Hepatocyte (in vitro differentiated cells): ENCODE measurements around the gene TET2. TPM values are rescaled to one million over a fixed set of nuclear protein-coding genes. Genes with fewer than 3 reads are reported as not detected.

Experiments
- DNase-seq: peaks from one replicate; pipeline ENCODE4 v3.0.0-alpha.2; 2016; ENCODE audit warnings: low spot score
- H2AFZ ChIP-seq: fragments of 200-600 bp; sonication (generic); 2 replicates; pipeline ENCODE4 v1.6.0; 2016; ENCODE audit warnings: antibody characterized with exemption, mild to moderate bottlenecking
- H3K27ac ChIP-seq: fragments of 200-600 bp; sonication (generic); 2 replicates; pipeline ENCODE4 v1.5.1; 2016; ENCODE audit warnings: mild to moderate bottlenecking
- H3K27me3 ChIP-seq: fragments of 200-600 bp; sonication (generic); 2 replicates; pipeline ENCODE4 v1.6.1; 2016
- H3K36me3 ChIP-seq: fragments of 200-600 bp; sonication (generic); replicated peaks from 2 replicates; pipeline ENCODE4 v1.5.1; 2016; ENCODE audit warnings: low read depth; ENCODE audit not compliant: insufficient read depth
- H3K4me1 ChIP-seq: fragments of 200-600 bp; sonication (generic); 2 replicates; pipeline ENCODE4 v1.5.1; 2016; ENCODE audit warnings: mild to moderate bottlenecking, moderate library complexity; ENCODE audit not compliant: insufficient read depth
- H3K4me2 ChIP-seq: fragments of 200-600 bp; sonication (generic); 2 replicates; pipeline ENCODE4 v1.6.0; 2016
- H3K4me3 ChIP-seq: fragments of 200-600 bp; sonication (generic); 2 replicates; pipeline ENCODE4 v1.5.1; 2016; ENCODE audit warnings: mild to moderate bottlenecking
- H3K79me2 ChIP-seq: fragments of 200-600 bp; sonication (generic); 2 replicates; pipeline ENCODE4 v1.6.0; 2017; ENCODE audit warnings: mild to moderate bottlenecking
- H3K9me2 ChIP-seq: fragments of 200-600 bp; sonication (generic); replicated peaks from 2 replicates; pipeline ENCODE4 v1.6.0; 2017; ENCODE audit warnings: mild to moderate bottlenecking; ENCODE audit not compliant: insufficient read depth
- H3K9me3 ChIP-seq: fragments of 200-600 bp; sonication (generic); 2 replicates; pipeline ENCODE4 v1.5.1; 2016; ENCODE audit warnings: low read depth, mild to moderate bottlenecking
- H4K20me1 ChIP-seq: fragments of 200-600 bp; sonication (generic); 2 replicates; pipeline ENCODE4 v1.6.0; 2016; ENCODE audit warnings: mild to moderate bottlenecking; ENCODE audit not compliant: insufficient read depth, poor library complexity, severe bottlenecking
- CTCF ChIP-seq: fragments of 200-600 bp; sonication (generic); IDR thresholded peaks from 2 replicates; pipeline ENCODE4 v1.5.1; 2016; ENCODE audit warnings: antibody characterized with exemption, mild to moderate bottlenecking; ENCODE audit not compliant: poor library complexity
- EZH2 ChIP-seq: fragments of 200-600 bp; sonication (generic); IDR thresholded peaks from 2 replicates; pipeline ENCODE4 v1.6.1; 2016; ENCODE audit warnings: antibody characterized with exemption, mild to moderate bottlenecking, borderline replicate concordance
- EZH2phosphoT487 ChIP-seq: fragments of 200-600 bp; sonication (generic); IDR thresholded peaks from one replicate; pipeline ENCODE4 v1.6.1; 2018; ENCODE audit warnings: antibody characterized with exemption, mild to moderate bottlenecking, low read depth, moderate library complexity; ENCODE audit not compliant: unreplicated experiment, severe bottlenecking
- WGBS: methylation state at CpG from one replicate; pipeline ENCODE4 v1.1.6; 2016; ENCODE audit warnings: low lambda C conversion rate; ENCODE audit errors: missing lambda C conversion rate; 5-methylcytosine and 5-hydroxymethylcytosine counted together
- polyA plus RNA-seq: library from polyadenylated mRNA; unstranded; fragments of >200 nt; fragmentation: Nextera tagmentation; extraction: Ambion mirVana; gene quantifications from 2 replicates; pipeline ENCODE4 v1.2.1, GENCODE V29; 2016
- total RNA-seq: library from RNA; depleted of rRNA; stranded (reverse); fragments of >200 nt; gene quantifications from 2 replicates; pipeline ENCODE4 v1.2.3, GENCODE V29; 2014

Gene TET2
- total and polyA plus RNA-seq, 2 experiments from 2014 or later, result 5.5 to 15.5 TPM

- no peak overlapping the region for H2AFZ ChIP-seq
- no peaks in the 10 kb centered on the region for H3K9me2 ChIP-seq
- no peak overlapping the region for H3K27ac ChIP-seq
- H3K36me3 ChIP-seq, result peaks cover 8% of the 10 kb centered on the region
- H3K4me3 ChIP-seq, result no peak overlapping the region
- H3K4me2 ChIP-seq, result no peak overlapping the region
- no peaks in the 10 kb centered on the region for H3K9me3 ChIP-seq
- H3K27me3 ChIP-seq, result no peaks in the 10 kb centered on the region
- no peaks in the 10 kb centered on the region for H3K79me2 ChIP-seq
- H4K20me1 ChIP-seq, result no peaks in the 10 kb centered on the region
- 98% methylated on average over 9 of the region's 9 CpGs for WGBS
- DNase-seq, result no peak
- TF ChIP-seq CTCF (no peak), EZH2phosphoT487 (no peak), EZH2 (no peak)
- H3K4me1 ChIP-seq, result no peaks in the 10 kb centered on the region
Measured at GRCh38 chr4:105276361-105277104, 129.9 kb downstream of the TET2 start.

GRCh38 chr4:105277702-105278101 is 131.0 kb downstream of the TET2 start:
- Histone ChIP-seq H2AFZ (no peak overlapping the region), H3K36me3 (peaks cover 8% of the 10 kb centered on the region), H3K4me3 (no peak overlapping the region), H3K27ac (no peak overlapping the region), H3K9me2 (no peaks in the 10 kb centered on the region), H3K4me2 (no peak overlapping the region), H4K20me1 (no peaks in the 10 kb centered on the region), H3K27me3 (no peaks in the 10 kb centered on the region), H3K79me2 (no peaks in the 10 kb centered on the region), H3K4me1 (no peaks in the 10 kb centered on the region), H3K9me3 (no peaks in the 10 kb centered on the region)
- DNase-seq, result no peak
- TF ChIP-seq EZH2phosphoT487, result no peak
- TF ChIP-seq EZH2, result no peak
- TF ChIP-seq CTCF, result no peak
- WGBS, result 84% methylated on average over 1 of the region's 1 CpG

- H3K79me2 ChIP-seq, result no peaks in the 10 kb centered on the region
- H3K36me3 ChIP-seq, result peaks cover 8% of the 10 kb centered on the region
- no peak overlapping the region for H3K4me3 ChIP-seq
- no peaks in the 10 kb centered on the region for H3K27me3 ChIP-seq
- TF ChIP-seq CTCF, result no peak
- no peak for TF ChIP-seq EZH2
- TF ChIP-seq EZH2phosphoT487, result no peak
- DNase-seq, result no peak
- no peaks in the 10 kb centered on the region for H4K20me1 ChIP-seq
- H3K27ac ChIP-seq, result no peak overlapping the region
- H3K9me3 ChIP-seq, result no peaks in the 10 kb centered on the region
- H3K4me2 ChIP-seq, result no peak overlapping the region
- H3K4me1 ChIP-seq, result no peaks in the 10 kb centered on the region
- H3K9me2 ChIP-seq, result no peaks in the 10 kb centered on the region
- H2AFZ ChIP-seq, result no peak overlapping the region
- WGBS, result 100% methylated on average over 1 of the region's 1 CpG
Measured at GRCh38 chr4:105279314-105279713, 132.6 kb downstream of the TET2 start.
